Measurements from ENCODE around the gene NEMP2.

NEMP2 gene

GRCh38 chr2:190534310-190535120 lies at the start of gene NEMP2:
Gene NEMP2 (minus strand): TSS chr2:190534722. CDS start chr2:190534655, 67 bp downstream.
- Histone ChIP-seq H3K27me3 (ENCODE audit: low read length) (no peaks in the 10 kb centered on the region), H3F3A (ENCODE audit: insufficient read depth) (peaks cover 8% of the 10 kb centered on the region), H3K4me2 (ENCODE audit: low read depth, low read length, poor library complexity, severe bottlenecking) (peak within 1 kb of the TSS; percentile 100), H3K27ac (ENCODE audit: low read depth, low read length) (peak within 1 kb of the TSS; percentile 83), H3K9me3 (ENCODE audit: insufficient read depth, low read length) (peaks cover 6% of the 10 kb centered on the region; the same call in 1 of the 2 replicates), H3K9me2 (replicated peaks; ENCODE audit: insufficient read depth, low read length) (no peaks in the 10 kb centered on the region), H3K4me3 (ENCODE audit: insufficient read depth, low read length, poor library complexity, severe bottlenecking) (peak within 1 kb of the TSS; percentile 74), H3K9ac (ENCODE audit: low read length) (peak within 1 kb of the TSS; percentile 88), H4K20me1 (ENCODE audit: low read depth, low read length) (no peaks in the 10 kb centered on the region), H2AFZ (ENCODE audit: low read depth, low read length, severe bottlenecking) (peak within 1 kb of the TSS; percentile 46), H3K79me2 (ENCODE audit: insufficient read depth, low read length) (peaks cover 6% of the 10 kb centered on the region; the same call in 1 of the 2 replicates), H3K36me3 (ENCODE audit: low read length) (peaks cover 4% of the 10 kb centered on the region)
- TF ChIP-seq EZH2phosphoT487 (conservative IDR thresholded peaks at IDR 0.05; ENCODE audit: low read length) (no peak), CTCF (IDR thresholded peaks at IDR 0.05; ENCODE audit: insufficient read depth, low read length, poor library complexity, severe bottlenecking) (no peak)

GRCh38 chr2:190583507-190584337 lies 49.2 kb upstream of the NEMP2 start:
- H3K9me2 ChIP-seq (replicated peaks; ENCODE audit: insufficient read depth, low read length), result no peaks in the 10 kb centered on the region
- H3F3A ChIP-seq (ENCODE audit: insufficient read depth), result no peaks in the 10 kb centered on the region
- no peaks in the 10 kb centered on the region for H4K20me1 ChIP-seq (ENCODE audit: low read depth, low read length)
- H3K36me3 ChIP-seq (ENCODE audit: low read length), result no peaks in the 10 kb centered on the region
- H3K27ac ChIP-seq (ENCODE audit: low read depth, low read length), result no peak overlapping the region
- H3K9ac ChIP-seq (ENCODE audit: low read length), result no peak overlapping the region
- H3K27me3 ChIP-seq (ENCODE audit: low read length), result no peaks in the 10 kb centered on the region
- TF ChIP-seq EZH2phosphoT487 (conservative IDR thresholded peaks at IDR 0.05; ENCODE audit: low read length), result no peak
- TF ChIP-seq CTCF (IDR thresholded peaks at IDR 0.05; ENCODE audit: insufficient read depth, low read length, poor library complexity, severe bottlenecking), result no peak
- no peak overlapping the region for H2AFZ ChIP-seq (ENCODE audit: low read depth, low read length, severe bottlenecking)
- H3K79me2 ChIP-seq (ENCODE audit: insufficient read depth, low read length), result no peaks in the 10 kb centered on the region
- H3K4me3 ChIP-seq (ENCODE audit: insufficient read depth, low read length, poor library complexity, severe bottlenecking), result no peak overlapping the region
- no peak overlapping the region for H3K4me2 ChIP-seq (ENCODE audit: low read depth, low read length, poor library complexity, severe bottlenecking)
- no peaks in the 10 kb centered on the region for H3K9me3 ChIP-seq (ENCODE audit: insufficient read depth, low read length)

- H3K9ac ChIP-seq (ENCODE audit: low read length), result no peak overlapping the region
- no peak overlapping the region for H3K27ac ChIP-seq (ENCODE audit: low read depth, low read length)
- H3K4me3 ChIP-seq (ENCODE audit: insufficient read depth, low read length, poor library complexity, severe bottlenecking), result no peak overlapping the region
- no peaks in the 10 kb centered on the region for H3F3A ChIP-seq (ENCODE audit: insufficient read depth)
- H3K9me2 ChIP-seq (replicated peaks; ENCODE audit: insufficient read depth, low read length), result no peaks in the 10 kb centered on the region
- H2AFZ ChIP-seq (ENCODE audit: low read depth, low read length, severe bottlenecking), result no peak overlapping the region
- H3K79me2 ChIP-seq (ENCODE audit: insufficient read depth, low read length), result no peaks in the 10 kb centered on the region
- no peaks in the 10 kb centered on the region for H3K27me3 ChIP-seq (ENCODE audit: low read length)
- H3K4me2 ChIP-seq (ENCODE audit: low read depth, low read length, poor library complexity, severe bottlenecking), result no peak overlapping the region
- no peaks in the 10 kb centered on the region for H4K20me1 ChIP-seq (ENCODE audit: low read depth, low read length)
- no peaks in the 10 kb centered on the region for H3K9me3 ChIP-seq (ENCODE audit: insufficient read depth, low read length)
- H3K36me3 ChIP-seq (ENCODE audit: low read length), result no peaks in the 10 kb centered on the region
- no peak for TF ChIP-seq EZH2phosphoT487 (conservative IDR thresholded peaks at IDR 0.05; ENCODE audit: low read length)
- TF ChIP-seq CTCF (IDR thresholded peaks at IDR 0.05; ENCODE audit: insufficient read depth, low read length, poor library complexity, severe bottlenecking), result no peak
These were observed 48.4 kb upstream of the NEMP2 start for GRCh38 chr2:190582736-190583506.

Measured in SU-DHL-6 (cell line).